ENCODE data around the gene TNFRSF1B.

TNFRSF1B gene

DNA sequence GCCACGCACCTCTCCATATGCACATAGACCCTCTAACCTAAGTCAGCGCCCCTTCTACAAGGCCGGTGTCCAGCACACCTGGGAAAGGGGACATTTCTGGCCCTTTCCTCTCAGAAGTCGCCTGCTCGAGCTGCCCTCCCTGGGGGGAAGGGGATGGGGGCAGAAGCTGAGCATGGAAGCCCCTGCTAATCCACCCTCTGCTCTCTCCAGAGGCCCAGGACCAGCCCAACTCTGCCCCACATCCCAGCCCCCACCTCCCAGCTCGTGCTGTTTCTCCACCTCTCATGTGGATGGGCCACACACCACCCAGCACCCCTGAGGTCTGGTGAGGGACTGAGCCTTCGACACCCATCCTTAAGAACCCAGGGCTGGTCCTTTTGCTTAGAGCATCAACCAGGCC lies 14.8 kb downstream of the TNFRSF1B start:
- H4K20me1 ChIP-seq (ENCODE audit: insufficient read depth, low read length) = no peaks in the 10 kb centered on the region
- H3K27ac ChIP-seq (ENCODE audit: low read length) = no peak overlapping the region
- no peaks in the 10 kb centered on the region for H3F3A ChIP-seq (ENCODE audit: insufficient read depth, low read length)
- TF ChIP-seq EZH2 (optimal IDR thresholded peaks at IDR 0.05; ENCODE audit: low read depth, low read length) (no peak), EZH2phosphoT487 (IDR thresholded peaks at IDR 0.05; ENCODE audit: low read length) (no peak)
- TF ChIP-seq, protein P1, sequence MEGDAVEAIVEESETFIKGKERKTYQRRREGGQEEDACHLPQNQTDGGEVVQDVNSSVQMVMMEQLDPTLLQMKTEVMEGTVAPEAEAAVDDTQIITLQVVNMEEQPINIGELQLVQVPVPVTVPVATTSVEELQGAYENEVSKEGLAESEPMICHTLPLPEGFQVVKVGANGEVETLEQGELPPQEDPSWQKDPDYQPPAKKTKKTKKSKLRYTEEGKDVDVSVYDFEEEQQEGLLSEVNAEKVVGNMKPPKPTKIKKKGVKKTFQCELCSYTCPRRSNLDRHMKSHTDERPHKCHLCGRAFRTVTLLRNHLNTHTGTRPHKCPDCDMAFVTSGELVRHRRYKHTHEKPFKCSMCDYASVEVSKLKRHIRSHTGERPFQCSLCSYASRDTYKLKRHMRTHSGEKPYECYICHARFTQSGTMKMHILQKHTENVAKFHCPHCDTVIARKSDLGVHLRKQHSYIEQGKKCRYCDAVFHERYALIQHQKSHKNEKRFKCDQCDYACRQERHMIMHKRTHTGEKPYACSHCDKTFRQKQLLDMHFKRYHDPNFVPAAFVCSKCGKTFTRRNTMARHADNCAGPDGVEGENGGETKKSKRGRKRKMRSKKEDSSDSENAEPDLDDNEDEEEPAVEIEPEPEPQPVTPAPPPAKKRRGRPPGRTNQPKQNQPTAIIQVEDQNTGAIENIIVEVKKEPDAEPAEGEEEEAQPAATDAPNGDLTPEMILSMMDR (IDR thresholded peaks at IDR 0.05; ENCODE audit: low read length) = no peak
- no peak for DNase-seq
- H3K9ac ChIP-seq (ENCODE audit: low read length) = no peak overlapping the region
- no peaks in the 10 kb centered on the region for H3K36me3 ChIP-seq (replicated peaks; ENCODE audit: insufficient read depth, low read length)
- H3K27me3 ChIP-seq (replicated peaks; ENCODE audit: insufficient read depth, low read length) = no peaks in the 10 kb centered on the region
- H3K9me3 ChIP-seq (replicated peaks; ENCODE audit: insufficient read depth, low read length) = no peaks in the 10 kb centered on the region
- H3K4me2 ChIP-seq (ENCODE audit: low read depth, low read length) = no peak overlapping the region
- H3K4me3 ChIP-seq (ENCODE audit: low read length) = no peak overlapping the region
- H3K4me1 ChIP-seq (ENCODE audit: low read length) = no peaks in the 10 kb centered on the region
- H3K79me2 ChIP-seq (ENCODE audit: low read length) = 0 out of 2 replicates have a peak, but pooled peaks cover 7% of the 10 kb centered on the region
- H2AFZ ChIP-seq (ENCODE audit: low read length) = no peak overlapping the region
- no peaks in the 10 kb centered on the region for H3K9me2 ChIP-seq (replicated peaks; ENCODE audit: insufficient read depth, low read length)

DNA sequence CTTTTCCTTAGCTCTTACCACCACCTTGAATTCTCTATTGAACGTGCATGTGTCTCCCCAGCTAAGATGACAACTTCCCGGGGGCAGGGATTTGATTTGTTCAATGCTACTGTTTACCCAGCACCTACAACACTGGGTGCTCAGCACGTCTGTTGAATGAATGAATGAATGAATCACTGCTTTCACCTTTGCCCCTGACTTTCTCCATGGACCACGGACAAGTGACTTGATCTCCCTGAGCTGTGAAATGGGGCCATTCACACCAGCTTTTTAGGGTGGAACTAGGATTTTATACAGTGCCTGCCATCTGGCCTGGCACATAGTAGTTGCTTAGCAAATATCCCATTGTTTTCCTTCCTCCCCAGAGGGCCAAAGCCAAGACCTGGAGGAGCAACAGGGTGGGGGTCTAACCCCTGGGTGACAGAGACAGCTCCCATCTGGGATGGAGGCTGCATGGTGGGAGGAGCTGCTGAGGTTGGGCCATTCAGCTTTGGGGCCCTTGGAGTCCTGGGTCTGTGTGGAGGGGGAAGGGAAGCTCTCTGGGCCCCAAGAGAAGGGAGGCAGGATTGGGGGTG lies 15.7 kb downstream of the TNFRSF1B start:
- Histone ChIP-seq H3K9ac (ENCODE audit: low read length) (no peak overlapping the region), H3K36me3 (replicated peaks; ENCODE audit: insufficient read depth, low read length) (no peaks in the 10 kb centered on the region), H3K4me3 (ENCODE audit: low read length) (no peak overlapping the region), H3K9me3 (replicated peaks; ENCODE audit: insufficient read depth, low read length) (no peaks in the 10 kb centered on the region), H3K27me3 (replicated peaks; ENCODE audit: insufficient read depth, low read length) (no peaks in the 10 kb centered on the region), H3K4me2 (ENCODE audit: low read depth, low read length) (no peak overlapping the region), H4K20me1 (ENCODE audit: insufficient read depth, low read length) (no peaks in the 10 kb centered on the region), H3F3A (ENCODE audit: insufficient read depth, low read length) (no peaks in the 10 kb centered on the region), H3K27ac (ENCODE audit: low read length) (no peak overlapping the region), H3K4me1 (ENCODE audit: low read length) (no peaks in the 10 kb centered on the region), H3K79me2 (ENCODE audit: low read length) (0 out of 2 replicates have a peak, but pooled peaks cover 7% of the 10 kb centered on the region), H2AFZ (ENCODE audit: low read length) (no peak overlapping the region), H3K9me2 (replicated peaks; ENCODE audit: insufficient read depth, low read length) (no peaks in the 10 kb centered on the region)
- no peak for DNase-seq
- TF ChIP-seq, protein P1 (IDR thresholded peaks at IDR 0.05; ENCODE audit: low read length) = no peak
- no peak for TF ChIP-seq EZH2 (optimal IDR thresholded peaks at IDR 0.05; ENCODE audit: low read depth, low read length)
- no peak for TF ChIP-seq EZH2phosphoT487 (IDR thresholded peaks at IDR 0.05; ENCODE audit: low read length)

DNA sequence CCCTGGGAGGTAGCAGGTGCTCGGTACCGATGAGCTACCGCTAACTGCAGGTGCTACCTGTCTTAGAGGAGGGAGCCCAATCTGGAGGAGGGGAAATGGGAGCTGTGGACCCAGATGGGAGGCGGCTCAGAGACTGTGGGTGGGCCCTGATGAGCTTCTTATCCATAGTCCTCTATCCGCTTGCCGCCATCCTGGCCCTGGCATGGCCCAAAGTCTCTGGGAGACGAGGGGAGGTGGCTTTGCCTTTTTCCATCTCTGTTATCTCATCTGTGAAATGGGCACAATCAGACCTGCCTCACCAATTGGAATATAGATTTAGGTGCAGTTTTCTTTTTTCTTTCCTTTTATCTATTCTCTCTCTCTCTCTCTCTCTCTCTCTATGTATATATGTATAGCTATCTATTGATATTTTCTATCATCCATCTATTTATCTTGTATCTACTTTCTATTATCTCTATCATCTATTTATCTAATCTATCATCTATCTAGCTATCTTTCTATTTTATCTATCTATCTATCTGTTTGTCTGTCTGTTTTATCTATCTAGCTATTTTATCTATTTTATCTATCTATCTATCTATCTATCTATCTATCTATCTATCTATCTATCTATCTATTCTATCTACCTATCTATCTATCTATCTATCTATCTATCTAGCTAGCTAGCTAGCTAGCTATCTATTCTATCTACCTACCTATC lies 16.5 kb downstream of the TNFRSF1B start:
- Histone ChIP-seq H3K9ac (ENCODE audit: low read length) (no peak overlapping the region), H3K4me1 (ENCODE audit: low read length) (no peaks in the 10 kb centered on the region)
- no peak for TF ChIP-seq EZH2 (optimal IDR thresholded peaks at IDR 0.05; ENCODE audit: low read depth, low read length)
- TF ChIP-seq, protein P1 (IDR thresholded peaks at IDR 0.05; ENCODE audit: low read length) = no peak
- TF ChIP-seq EZH2phosphoT487 (IDR thresholded peaks at IDR 0.05; ENCODE audit: low read length) = no peak

More for the DNA sequence above, 16.5 kb downstream of the TNFRSF1B start:
- no peak overlapping the region for H3K4me3 ChIP-seq (ENCODE audit: low read length)
- no peak overlapping the region for H3K27ac ChIP-seq (ENCODE audit: low read length)
- no peaks in the 10 kb centered on the region for H3K36me3 ChIP-seq (replicated peaks; ENCODE audit: insufficient read depth, low read length)
- H3K27me3 ChIP-seq (replicated peaks; ENCODE audit: insufficient read depth, low read length) = no peaks in the 10 kb centered on the region
- no peaks in the 10 kb centered on the region for H3K9me2 ChIP-seq (replicated peaks; ENCODE audit: insufficient read depth, low read length)
- 0 out of 2 replicates have a peak, but pooled peaks cover 7% of the 10 kb centered on the region for H3K79me2 ChIP-seq (ENCODE audit: low read length)
- no peak overlapping the region for H2AFZ ChIP-seq (ENCODE audit: low read length)
- H4K20me1 ChIP-seq (ENCODE audit: insufficient read depth, low read length) = no peaks in the 10 kb centered on the region
- H3F3A ChIP-seq (ENCODE audit: insufficient read depth, low read length) = no peaks in the 10 kb centered on the region
- H3K4me2 ChIP-seq (ENCODE audit: low read depth, low read length) = no peak overlapping the region
- H3K9me3 ChIP-seq (replicated peaks; ENCODE audit: insufficient read depth, low read length) = no peaks in the 10 kb centered on the region
- DNase-seq = no peak
